ENCODE measurements around the gene LGALS9. TPM values are rescaled to one million over a fixed set of nuclear protein-coding genes. Genes with fewer than 3 reads are reported as not detected.

Gene LGALS9
- total RNA-seq, 4 donors from 2014 or later, result 14.4 to 31.8 (median 15.2) TPM; not detected in 1

GRCh38 chr17:27612160-27612770, 18.7 kb upstream of the LGALS9 start:
- H3K4me3 ChIP-seq, result no peak overlapping the region
- no peak for DNase-seq
- H3K36me3 ChIP-seq, result no peaks in the 10 kb centered on the region
- no peaks in the 10 kb centered on the region for H3K9me3 ChIP-seq
- no peaks in the 10 kb centered on the region for H3K27me3 ChIP-seq
- intact Hi-C loops (cut with DNase I; ENCODE audit: low total_unique reads), result no loop called here
- peak overlapping the region; percentile 70 to 81 for H3K27ac ChIP-seq
- no peak for TF ChIP-seq POLR2A (IDR thresholded peaks at IDR 0.05)
- TF ChIP-seq CTCF (IDR thresholded peaks at IDR 0.05), result no peak
- peaks cover 0 to 16% of the 10 kb centered on the region in 2 donors for H3K4me1 ChIP-seq

- Histone ChIP-seq H3K4me1 (peaks cover 0 to 16% of the 10 kb centered on the region in 2 donors), H3K27me3 (no peaks in the 10 kb centered on the region), H3K36me3 (no peaks in the 10 kb centered on the region), H3K9me3 (no peaks in the 10 kb centered on the region), H3K4me3 (no peak overlapping the region), H3K27ac (peak overlapping the region; percentile 70 to 81)
- DNase-seq, result no peak
- no peak for TF ChIP-seq POLR2A (IDR thresholded peaks at IDR 0.05)
- TF ChIP-seq CTCF (IDR thresholded peaks at IDR 0.05), result no peak
- intact Hi-C loops (cut with DNase I; ENCODE audit: low total_unique reads), result no loop called here
Observed at GRCh38 chr17:27613433-27613832, 17.6 kb upstream of the LGALS9 start.

GRCh38 chr17:27615121-27615520, 15.9 kb upstream of the LGALS9 start:
- no peak overlapping the region for H3K4me3 ChIP-seq
- no peaks in the 10 kb centered on the region for H3K36me3 ChIP-seq
- no peaks in the 10 kb centered on the region for H3K9me3 ChIP-seq
- peaks cover 0 to 16% of the 10 kb centered on the region in 2 donors for H3K4me1 ChIP-seq
- no peak for TF ChIP-seq POLR2A (IDR thresholded peaks at IDR 0.05)
- TF ChIP-seq CTCF (IDR thresholded peaks at IDR 0.05), result no peak
- peak overlapping the region in 1 of 2 donors; percentile 81 for H3K27ac ChIP-seq
- intact Hi-C loops (cut with DNase I; ENCODE audit: low total_unique reads), result no loop called here
- no peak for DNase-seq
- no peaks in the 10 kb centered on the region for H3K27me3 ChIP-seq

GRCh38 chr17:27616414-27616813, 14.6 kb upstream of the LGALS9 start:
- Histone ChIP-seq H3K4me1 (peaks cover 0 to 5% of the 10 kb centered on the region in 2 donors), H3K36me3 (no peaks in the 10 kb centered on the region), H3K27ac (no peak overlapping the region), H3K4me3 (no peak overlapping the region), H3K27me3 (no peaks in the 10 kb centered on the region), H3K9me3 (no peaks in the 10 kb centered on the region)
- TF ChIP-seq POLR2A (IDR thresholded peaks at IDR 0.05) (no peak), CTCF (IDR thresholded peaks at IDR 0.05) (no peak)
- intact Hi-C loops (cut with DNase I; ENCODE audit: low total_unique reads), result no loop called here
- no peak for DNase-seq

GRCh38 chr17:27618417-27618816, 12.6 kb upstream of the LGALS9 start:
- H3K27ac ChIP-seq, result no peak overlapping the region
- H3K4me1 ChIP-seq, result peaks cover 0 to 3% of the 10 kb centered on the region in 2 donors
- H3K36me3 ChIP-seq, result no peaks in the 10 kb centered on the region
- intact Hi-C loops (cut with DNase I; ENCODE audit: low total_unique reads), result no loop called here
- no peaks in the 10 kb centered on the region for H3K9me3 ChIP-seq
- TF ChIP-seq POLR2A (IDR thresholded peaks at IDR 0.05) (no peak), CTCF (IDR thresholded peaks at IDR 0.05) (no peak)
- DNase-seq, result no peak
- H3K27me3 ChIP-seq, result no peaks in the 10 kb centered on the region
- H3K4me3 ChIP-seq, result no peak overlapping the region
